Rectal smooth muscle tissue (tissue), 1 donor: ENCODE results near the gene NUB1.
A peak's percentile ranks its signal among the peaks of the same experiment; 100 is the strongest.

Experiments used
- H3K27ac ChIP-seq: one replicate; pipeline ENCODE4 v1.7.0; 2013; ENCODE audit warnings: low read depth, low read length, inconsistent platforms
- H3K27me3 ChIP-seq: one replicate; pipeline ENCODE4 v1.7.0; 2013; ENCODE audit warnings: low read length; ENCODE audit not compliant: control insufficient read depth, insufficient read depth
- H3K36me3 ChIP-seq: one replicate; pipeline ENCODE4 v1.7.0; 2013; ENCODE audit warnings: low read length; ENCODE audit not compliant: control insufficient read depth, insufficient read depth
- H3K4me1 ChIP-seq: one replicate; pipeline ENCODE4 v1.7.0; 2013; ENCODE audit warnings: low read length; ENCODE audit not compliant: control insufficient read depth, insufficient read depth
- H3K4me3 ChIP-seq: one replicate; pipeline ENCODE4 v1.7.0; 2013; ENCODE audit warnings: low read length
- H3K9ac ChIP-seq: one replicate; pipeline ENCODE4 v1.7.0; 2013; ENCODE audit warnings: low read length

Gene NUB1

DNA sequence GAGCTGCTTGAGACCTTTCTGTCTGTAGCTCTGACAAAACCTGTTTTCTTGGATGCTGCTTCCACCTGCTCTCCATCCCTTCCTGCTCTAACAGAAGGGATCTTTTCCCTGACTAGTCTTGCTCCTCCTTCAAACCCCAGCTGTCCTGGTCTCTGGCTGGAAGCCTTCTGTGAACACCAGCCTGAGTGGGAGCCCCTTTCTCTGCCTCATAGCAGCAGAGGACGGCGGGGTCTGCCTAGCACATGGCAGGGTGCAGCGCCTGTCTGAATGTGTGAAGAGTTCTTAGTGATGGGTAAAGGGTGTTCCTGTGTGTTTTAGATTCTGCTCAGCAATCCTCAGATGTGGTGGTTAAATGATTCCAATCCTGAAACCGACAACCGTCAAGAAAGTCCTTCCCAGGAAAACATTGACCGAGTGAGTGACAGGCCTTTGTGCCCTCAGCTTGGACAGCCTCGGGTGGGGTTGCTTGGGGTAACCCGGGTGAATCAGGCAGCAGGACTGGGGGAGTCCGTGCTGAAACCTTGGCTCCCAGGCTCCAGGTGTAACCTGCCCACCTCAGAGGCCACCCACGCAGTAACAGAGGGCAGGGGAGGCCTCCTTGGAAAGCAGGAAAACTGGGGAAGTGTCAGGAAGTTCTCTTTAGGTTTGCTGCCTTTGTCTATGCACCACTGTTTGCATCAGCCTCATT lies 34.1 kb downstream of the NUB1 start:
- Histone ChIP-seq H3K9ac (no peak overlapping the region), H3K36me3 (peaks cover 30% of the 10 kb centered on the region), H3K4me1 (no peaks in the 10 kb centered on the region), H3K4me3 (no peak overlapping the region), H3K27me3 (no peaks in the 10 kb centered on the region), H3K27ac (no peak overlapping the region)

DNA sequence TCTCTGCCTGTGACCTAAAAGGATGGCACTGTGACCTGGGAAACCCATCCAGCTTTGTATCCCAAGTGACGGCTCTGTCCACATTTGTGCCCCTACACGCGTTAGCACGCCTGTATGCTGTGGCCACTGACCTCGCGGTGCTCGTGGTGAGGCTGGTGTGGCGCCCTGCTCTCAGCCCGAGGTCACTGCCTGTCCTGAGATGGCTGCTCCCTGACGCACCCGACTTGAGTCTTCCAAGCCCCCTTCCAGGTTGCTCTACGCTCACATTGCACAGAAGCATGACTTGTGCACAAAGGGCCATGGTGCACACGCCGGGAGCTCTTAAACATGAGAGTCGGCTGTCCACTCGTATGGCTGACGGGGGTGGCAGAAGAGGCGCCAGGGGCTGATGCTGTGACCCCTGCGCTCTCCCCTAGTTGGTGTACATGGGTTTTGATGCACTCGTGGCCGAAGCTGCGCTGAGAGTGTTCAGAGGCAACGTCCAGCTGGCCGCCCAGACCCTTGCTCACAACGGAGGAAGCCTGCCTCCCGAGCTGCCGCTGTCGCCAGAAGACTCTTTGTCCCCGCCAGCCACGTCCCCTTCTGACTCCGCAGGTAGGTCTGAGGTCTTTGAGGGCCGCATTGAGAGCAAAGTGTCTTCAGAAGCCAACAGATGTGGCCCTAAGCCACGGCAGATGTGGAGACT lies 34.7 kb downstream of the NUB1 start:
- Histone ChIP-seq H3K4me1 (no peaks in the 10 kb centered on the region), H3K27me3 (no peaks in the 10 kb centered on the region), H3K27ac (no peak overlapping the region), H3K4me3 (no peak overlapping the region), H3K9ac (no peak overlapping the region), H3K36me3 (peaks cover 30% of the 10 kb centered on the region)

DNA sequence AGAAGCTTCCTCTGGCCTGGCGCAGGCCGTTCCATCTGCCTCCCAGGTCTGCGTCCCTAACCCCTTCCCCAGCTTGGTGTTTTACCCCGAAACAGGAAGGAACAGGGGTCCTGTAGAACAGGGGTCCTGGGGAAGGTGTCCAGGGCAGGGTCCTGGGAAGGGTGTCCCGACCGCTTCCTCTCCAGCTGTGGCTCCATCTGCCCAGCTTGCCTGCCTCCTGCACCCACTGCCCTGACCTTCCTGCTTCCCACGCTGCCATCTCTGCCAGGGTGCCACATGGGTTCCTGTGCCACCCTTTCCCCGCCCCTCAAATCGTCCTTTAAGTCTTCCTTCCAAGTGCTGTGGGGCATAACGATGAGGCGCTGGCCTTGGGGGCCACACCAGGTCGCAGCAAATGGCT lies 35.8 kb downstream of the NUB1 start:
- no peak overlapping the region for H3K9ac ChIP-seq
- H3K4me3 ChIP-seq = no peak overlapping the region
- H3K36me3 ChIP-seq = peaks cover 30% of the 10 kb centered on the region
- H3K27me3 ChIP-seq = peaks cover 10% of the 10 kb centered on the region
- H3K27ac ChIP-seq = no peak overlapping the region
- no peaks in the 10 kb centered on the region for H3K4me1 ChIP-seq

DNA sequence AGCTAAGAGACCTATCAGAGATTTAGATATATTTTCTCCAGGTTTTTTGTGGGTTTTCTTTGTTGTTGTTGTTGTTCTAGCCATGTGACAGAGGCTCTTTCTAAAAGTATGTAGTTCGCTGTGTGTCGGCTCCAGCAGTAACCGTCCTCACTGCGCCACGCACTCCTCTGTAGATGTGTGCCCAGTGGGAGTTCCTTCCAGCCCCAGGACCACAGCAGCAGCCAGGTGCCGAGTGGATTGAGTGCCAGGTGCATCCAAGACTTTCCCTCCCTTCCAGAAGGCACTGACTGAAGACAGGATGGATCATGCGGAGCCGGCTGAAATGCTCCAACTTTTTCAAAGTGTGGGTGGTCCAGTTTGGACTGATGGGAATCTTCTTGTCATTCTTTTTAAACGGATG lies 36.4 kb downstream of the NUB1 start:
- Histone ChIP-seq H3K4me3 (no peak overlapping the region), H3K9ac (no peak overlapping the region), H3K27me3 (peaks cover 14% of the 10 kb centered on the region), H3K27ac (no peak overlapping the region), H3K36me3 (peaks cover 30% of the 10 kb centered on the region), H3K4me1 (no peaks in the 10 kb centered on the region)

DNA sequence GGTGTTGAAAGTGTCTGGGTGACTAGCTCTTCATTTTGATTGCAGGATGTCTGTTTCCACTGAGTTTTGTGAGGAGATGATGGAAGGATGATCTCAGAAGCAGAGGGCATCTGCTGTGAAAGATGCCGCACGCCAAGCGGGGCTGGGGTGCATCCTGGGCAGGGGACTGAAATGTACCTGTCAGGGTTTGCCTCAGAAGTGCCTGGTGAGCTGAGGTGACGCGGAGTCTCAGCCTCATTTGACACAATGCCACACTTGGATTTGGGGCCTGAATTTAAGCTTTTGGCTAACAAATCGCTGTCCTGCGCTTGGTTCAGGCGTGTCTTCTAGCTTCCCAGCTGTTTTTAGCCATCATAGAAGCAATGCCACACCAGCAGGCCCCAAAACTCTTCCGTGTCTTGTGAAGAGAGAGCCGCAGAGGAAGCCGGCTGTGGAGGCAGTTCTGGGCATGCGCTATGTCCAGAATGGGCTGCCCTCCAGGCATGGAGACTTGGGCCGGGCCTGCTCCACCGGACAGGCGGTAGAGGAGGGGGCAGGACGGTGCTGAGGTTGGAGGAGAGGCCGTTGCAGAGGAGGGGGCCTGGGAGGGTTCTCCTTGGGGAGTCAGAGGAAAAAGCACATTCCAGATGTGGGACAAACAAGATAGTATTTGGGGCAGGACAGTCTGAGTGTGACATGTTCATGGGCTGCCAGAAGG lies 37.0 kb downstream of the NUB1 start:
- H3K4me1 ChIP-seq = no peaks in the 10 kb centered on the region
- no peak overlapping the region for H3K4me3 ChIP-seq
- H3K36me3 ChIP-seq = peaks cover 30% of the 10 kb centered on the region
- H3K27me3 ChIP-seq = peaks cover 14% of the 10 kb centered on the region
- H3K9ac ChIP-seq = no peak overlapping the region
- H3K27ac ChIP-seq = no peak overlapping the region

DNA sequence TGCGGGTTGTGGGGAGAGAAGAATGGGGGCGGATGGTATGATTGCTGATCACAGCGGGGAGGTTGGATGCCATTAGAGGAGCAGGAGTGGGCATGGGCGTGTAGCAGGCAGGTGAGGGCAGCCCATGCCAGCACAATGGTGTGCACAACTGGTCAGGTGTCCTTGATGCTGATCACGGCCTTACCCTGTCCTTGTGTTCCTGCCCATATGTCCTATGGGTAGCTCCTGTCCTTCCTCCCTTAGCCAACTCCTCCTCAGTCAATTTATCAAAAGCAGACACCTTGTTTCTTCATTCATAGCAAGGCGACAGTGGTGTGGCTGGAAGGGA lies 37.5 kb downstream of the NUB1 start:
- peaks cover 30% of the 10 kb centered on the region for H3K36me3 ChIP-seq

DNA sequence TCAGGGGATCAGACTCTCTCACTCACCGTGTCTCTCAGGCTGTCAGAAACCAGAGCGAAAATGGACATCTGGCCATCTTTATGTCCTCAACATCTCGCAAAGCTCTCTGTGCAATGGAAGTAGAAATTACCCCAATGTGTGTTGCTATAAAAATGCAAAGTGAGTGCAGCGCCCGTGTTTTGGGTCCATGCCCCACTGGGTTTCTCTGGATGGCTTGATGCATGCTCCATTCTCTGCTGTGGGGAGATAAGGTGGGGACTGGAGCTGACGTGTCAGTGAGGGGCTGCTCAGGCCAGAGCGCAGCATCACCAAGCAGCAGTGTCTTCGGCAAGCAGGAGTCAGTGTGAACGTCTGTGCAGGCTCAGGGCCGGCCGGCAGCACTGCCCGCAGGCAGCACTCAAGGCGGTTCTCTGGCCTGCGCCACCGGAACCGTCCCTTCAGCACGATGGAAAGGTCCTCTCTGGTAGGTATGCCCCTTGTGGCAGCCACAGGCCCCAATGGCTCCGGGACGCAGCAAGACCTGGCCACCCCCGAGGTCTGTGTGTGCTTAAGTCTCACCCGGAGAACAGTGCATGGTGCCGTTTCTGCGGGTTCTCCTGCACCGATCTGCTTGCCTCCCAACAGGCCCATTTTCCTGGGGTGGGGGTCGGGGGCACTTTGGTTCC lies 38.1 kb downstream of the NUB1 start:
- peaks cover 30% of the 10 kb centered on the region for H3K36me3 ChIP-seq
- no peak overlapping the region for H3K27ac ChIP-seq
- no peak overlapping the region for H3K4me3 ChIP-seq
- H3K9ac ChIP-seq = no peak overlapping the region
- H3K4me1 ChIP-seq = no peaks in the 10 kb centered on the region
- peaks cover 14% of the 10 kb centered on the region for H3K27me3 ChIP-seq

More for the DNA sequence above, 37.5 kb downstream of the NUB1 start:
- no peak overlapping the region for H3K4me3 ChIP-seq
- H3K27me3 ChIP-seq = peaks cover 14% of the 10 kb centered on the region
- no peaks in the 10 kb centered on the region for H3K4me1 ChIP-seq
- H3K9ac ChIP-seq = no peak overlapping the region
- no peak overlapping the region for H3K27ac ChIP-seq

DNA sequence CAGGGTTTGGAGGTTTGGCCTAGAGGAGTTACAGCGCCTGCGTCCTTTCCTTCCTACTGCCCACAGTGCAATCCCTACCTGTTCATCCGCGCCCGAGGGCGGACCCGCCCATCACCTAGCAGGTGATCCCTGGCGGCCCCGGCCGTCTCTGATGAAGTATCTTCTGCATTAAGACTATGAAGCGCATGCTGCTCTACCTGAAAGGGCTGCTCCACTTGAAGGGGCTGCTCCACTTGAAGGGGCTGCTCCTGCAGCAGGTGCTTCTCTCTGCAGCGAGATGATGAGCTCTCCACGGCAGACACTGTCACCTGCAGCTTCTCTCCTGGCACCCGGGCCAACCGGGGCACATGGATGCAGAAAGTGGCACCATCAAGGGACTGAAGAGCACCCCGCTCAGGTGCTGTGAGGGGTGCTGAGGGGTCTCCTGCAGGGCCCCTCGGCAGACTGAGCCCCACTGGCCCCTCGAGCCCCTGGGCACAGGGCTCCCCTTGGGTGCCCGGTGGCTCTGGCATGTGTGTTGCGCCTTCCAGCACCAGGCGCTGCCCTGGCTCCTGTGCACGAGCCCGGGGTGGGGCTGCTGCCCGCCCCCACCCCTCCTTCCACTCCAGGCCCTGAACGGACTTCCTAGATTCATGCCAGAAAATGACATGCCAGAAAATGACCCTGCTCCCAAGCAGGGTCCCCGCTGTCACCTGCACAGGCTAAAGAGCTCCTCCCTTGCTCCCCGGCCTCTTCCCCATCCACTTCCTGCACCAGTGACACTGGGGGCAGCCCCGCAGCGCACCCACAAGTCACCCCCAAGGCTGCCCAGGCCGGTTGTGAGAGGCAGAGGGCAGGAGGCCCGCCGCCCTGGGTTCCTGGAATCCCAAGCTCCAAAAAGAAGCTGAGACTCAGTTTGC lies 38.8 kb downstream of the NUB1 start:
- Histone ChIP-seq H3K27me3 (peaks cover 14% of the 10 kb centered on the region), H3K27ac (no peak overlapping the region), H3K9ac (no peak overlapping the region), H3K4me3 (no peak overlapping the region), H3K36me3 (peaks cover 28% of the 10 kb centered on the region), H3K4me1 (no peaks in the 10 kb centered on the region)

DNA sequence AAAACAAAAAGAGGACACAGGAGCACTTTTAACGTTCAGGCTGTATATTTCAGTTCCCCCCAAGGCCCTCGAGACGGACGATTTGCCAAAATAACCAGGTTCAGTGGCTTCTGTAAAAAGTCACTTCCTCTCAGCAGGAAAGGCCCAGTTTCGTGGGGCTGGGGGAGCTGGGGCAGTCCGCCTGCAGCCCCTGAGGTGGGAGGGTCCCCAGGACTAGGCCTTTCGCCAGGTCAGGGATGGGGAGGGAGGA lies 39.4 kb downstream of the NUB1 start:
- Histone ChIP-seq H3K4me3 (peak overlapping the region; percentile 53), H3K9ac (no peak overlapping the region), H3K27ac (no peak overlapping the region), H3K4me1 (no peaks in the 10 kb centered on the region), H3K36me3 (peaks cover 22% of the 10 kb centered on the region), H3K27me3 (peaks cover 14% of the 10 kb centered on the region)

DNA sequence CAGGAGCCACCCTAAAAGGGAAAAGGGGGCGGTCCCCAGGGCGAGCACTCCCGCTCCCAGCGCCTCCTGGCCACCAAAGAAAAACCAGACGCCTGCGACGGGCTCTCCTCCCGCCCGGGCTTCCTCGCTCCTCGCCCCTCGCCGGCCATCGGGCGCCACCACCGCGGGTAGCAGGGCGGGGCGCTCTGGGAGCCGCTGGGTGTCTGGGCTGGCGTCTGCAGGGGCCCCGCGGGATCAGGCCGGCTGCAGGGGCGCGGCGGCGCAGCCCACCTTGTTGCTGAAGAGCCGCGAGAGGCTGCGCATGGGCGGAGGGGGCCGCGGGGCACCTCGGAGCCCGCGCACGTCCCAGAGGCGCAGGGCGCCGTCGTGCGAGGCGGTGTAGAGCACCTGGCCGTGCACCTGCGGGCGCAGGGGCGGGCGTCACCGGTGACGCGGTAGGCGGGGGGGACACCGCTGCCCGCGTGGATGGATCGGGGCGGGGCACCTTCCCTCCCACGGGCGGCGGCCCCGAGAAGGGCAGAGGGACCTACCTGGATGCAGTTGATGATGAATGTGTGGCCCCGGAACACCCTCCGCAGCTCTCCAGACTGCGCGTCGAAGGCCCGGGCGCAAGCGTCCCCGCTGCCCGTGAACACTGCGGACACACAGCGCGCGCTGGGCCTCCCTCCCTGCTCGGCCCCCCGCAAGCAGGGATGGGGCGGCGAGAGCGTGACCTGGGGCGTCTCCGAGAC lies 39.9 kb downstream of the NUB1 start:
- H3K4me1 ChIP-seq = no peaks in the 10 kb centered on the region
- H3K4me3 ChIP-seq = peak overlapping the region; percentile 53
- H3K27me3 ChIP-seq = peaks cover 14% of the 10 kb centered on the region
- peaks cover 18% of the 10 kb centered on the region for H3K36me3 ChIP-seq
- H3K9ac ChIP-seq = no peak overlapping the region
- H3K27ac ChIP-seq = no peak overlapping the region

DNA sequence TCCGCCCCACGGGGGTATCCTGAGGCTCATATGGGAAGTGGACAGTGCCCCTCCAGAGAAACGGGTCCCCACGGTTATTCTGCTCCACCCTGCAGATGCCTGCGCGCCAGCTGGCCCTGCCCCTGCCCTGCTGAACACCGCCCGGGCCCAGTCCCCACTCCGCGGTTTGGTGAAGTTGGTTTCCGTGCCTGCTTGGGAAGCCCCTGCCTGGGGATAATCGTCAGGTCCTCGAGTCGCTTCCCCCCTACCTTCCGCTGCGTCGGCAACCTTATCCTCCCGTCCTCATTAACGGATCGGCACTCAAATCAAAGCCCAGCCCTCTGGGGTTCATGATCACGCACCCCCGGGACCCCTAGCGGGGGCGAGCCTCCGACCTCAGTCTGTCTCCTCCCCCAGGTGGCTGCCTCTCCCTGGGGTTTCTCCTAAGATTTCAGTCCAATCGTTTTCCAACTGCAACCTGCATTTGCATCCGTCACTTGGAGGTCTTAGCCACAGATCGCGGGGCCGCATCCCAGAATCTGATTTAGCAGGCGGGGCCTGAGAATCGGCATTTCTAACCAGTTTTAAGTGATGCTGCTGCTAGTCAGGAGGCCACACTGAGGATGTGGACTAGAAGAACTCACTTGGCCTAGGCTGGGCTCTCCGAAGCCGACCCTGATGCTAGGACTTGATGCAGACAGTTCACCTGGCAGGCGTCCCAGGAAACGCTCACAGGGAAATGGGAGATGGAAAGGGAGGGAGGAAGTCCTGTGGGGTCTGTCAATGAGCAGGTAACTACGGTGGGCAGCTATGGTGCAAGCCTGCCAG lies 40.7 kb downstream of the NUB1 start:
- H3K27ac ChIP-seq = no peak overlapping the region
- peaks cover 13% of the 10 kb centered on the region for H3K36me3 ChIP-seq
- no peaks in the 10 kb centered on the region for H3K4me1 ChIP-seq

More for the DNA sequence above, 40.7 kb downstream of the NUB1 start:
- H3K27me3 ChIP-seq = peaks cover 14% of the 10 kb centered on the region
- peak overlapping the region; percentile 53 for H3K4me3 ChIP-seq
- H3K9ac ChIP-seq = no peak overlapping the region
